GOT3 (cell line): ENCODE data around the gene ENO4.

ENCODE experiments used
- DNase-seq: peaks from one replicate; lab custom pipeline; 2025; ENCODE audit warnings: mixed read lengths; lab: John Stamatoyannopoulos, UW

Gene ENO4

GRCh38 chr10:116849248-116850057 lies at the start of gene ENO4:
ENO4 (plus strand) TSS chr10:116849499; CDS start chr10:116849567, 68 bp downstream.
- peak; percentile 34 for DNase-seq

GRCh38 chr10:116800286-116800929 lies 48.9 kb upstream of the ENO4 start:
- DNase-seq: no peak

DNA sequence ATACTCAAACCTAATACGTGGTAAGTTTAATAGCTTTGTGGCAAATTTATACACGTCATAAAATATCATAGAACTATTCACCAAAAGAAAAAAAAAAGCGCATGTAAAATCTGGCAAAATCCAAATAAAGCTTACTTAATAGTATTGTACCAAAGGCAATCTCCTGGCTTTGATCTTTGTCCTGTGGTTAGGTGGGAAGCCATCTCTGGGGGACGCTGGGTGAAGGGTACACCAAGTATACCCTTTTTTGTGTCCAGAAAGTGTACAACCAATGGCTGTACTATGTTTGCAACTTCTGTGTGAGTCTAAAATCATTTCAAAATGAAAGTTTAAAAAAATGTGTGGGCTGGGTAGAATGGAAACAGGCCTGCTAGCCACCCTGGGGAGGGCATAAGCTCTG lies 47.6 kb upstream of the ENO4 start:
- no peak for DNase-seq

DNA sequence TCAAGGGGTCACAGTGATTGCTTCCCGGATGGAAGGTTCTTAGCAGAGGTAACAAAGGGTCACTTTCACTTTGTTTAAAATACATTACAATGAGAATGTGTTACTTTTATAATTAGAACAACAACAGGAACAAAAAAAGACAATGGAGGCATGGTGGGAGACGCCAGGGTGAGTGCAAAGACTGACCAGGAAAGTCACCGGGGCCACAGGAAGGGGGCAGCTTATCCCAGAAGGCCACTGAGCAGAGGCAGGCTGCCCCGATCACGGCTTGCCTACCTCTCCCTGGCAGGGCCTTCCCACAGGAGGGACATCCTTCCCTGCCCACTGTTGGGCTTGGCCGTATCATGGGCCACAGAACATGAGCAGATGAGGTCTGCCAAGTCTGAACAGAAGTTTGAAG lies 46.8 kb upstream of the ENO4 start:
- no peak for DNase-seq

- no peak for DNase-seq
Observed at GRCh38 chr10:116802876-116803275, 46.4 kb upstream of the ENO4 start.

DNA sequence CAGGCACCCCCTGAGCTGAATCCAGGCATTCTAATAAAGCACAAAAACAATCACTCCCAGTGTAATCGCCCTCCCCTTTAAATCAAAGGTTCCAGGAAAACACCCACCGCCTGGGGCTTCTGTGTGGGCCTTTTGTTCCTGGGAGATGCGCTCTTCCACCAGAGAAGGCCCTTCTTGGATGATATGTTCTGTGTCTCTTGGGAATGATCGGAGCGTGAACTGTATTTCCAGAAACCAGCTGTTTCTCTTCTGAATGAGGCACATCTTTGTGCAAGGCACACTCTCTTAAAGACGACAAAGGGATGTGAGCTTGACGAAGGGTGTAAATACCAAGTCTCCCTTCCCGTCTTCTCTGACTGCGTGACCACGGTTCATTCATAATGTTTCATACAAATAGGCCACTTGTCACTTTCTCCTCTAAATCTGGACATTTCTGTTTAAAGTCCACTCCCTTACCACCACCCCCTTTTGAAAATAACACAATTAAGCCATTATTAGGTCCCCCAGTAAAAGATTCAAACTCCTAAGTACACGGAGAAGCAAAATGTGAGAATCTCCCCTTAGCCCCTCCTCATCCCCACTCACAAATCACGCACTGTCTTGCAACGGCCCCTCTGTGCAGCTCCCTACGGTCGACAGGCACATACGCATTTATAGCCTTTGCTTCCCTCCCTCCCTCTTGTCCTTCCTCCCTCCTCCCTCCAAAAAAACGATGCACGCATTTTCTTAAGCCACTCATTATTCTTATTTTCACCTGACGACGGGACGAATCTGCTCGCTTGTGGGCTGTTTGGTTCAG lies 45.6 kb upstream of the ENO4 start:
- no peak for DNase-seq

DNA sequence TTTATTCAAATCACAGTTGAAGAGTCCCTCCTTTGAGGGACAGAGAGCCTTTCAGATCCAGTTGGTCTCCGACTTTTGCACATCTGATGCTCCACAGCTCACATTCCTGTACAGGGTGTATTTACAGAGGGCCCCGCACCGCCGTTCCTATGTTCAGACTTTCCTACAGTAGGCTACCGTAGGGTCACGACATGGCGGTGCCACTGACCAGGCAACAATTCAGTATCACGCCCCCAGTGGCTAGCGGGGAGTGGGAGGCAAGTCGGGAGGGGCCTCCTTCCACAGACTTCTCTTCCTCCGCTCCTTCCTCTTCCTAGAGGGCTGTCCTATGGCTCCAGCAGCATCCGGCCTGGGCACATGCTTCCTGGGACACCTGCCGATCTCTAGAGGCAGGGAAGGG lies 40.6 kb upstream of the ENO4 start:
- DNase-seq: no peak

DNA sequence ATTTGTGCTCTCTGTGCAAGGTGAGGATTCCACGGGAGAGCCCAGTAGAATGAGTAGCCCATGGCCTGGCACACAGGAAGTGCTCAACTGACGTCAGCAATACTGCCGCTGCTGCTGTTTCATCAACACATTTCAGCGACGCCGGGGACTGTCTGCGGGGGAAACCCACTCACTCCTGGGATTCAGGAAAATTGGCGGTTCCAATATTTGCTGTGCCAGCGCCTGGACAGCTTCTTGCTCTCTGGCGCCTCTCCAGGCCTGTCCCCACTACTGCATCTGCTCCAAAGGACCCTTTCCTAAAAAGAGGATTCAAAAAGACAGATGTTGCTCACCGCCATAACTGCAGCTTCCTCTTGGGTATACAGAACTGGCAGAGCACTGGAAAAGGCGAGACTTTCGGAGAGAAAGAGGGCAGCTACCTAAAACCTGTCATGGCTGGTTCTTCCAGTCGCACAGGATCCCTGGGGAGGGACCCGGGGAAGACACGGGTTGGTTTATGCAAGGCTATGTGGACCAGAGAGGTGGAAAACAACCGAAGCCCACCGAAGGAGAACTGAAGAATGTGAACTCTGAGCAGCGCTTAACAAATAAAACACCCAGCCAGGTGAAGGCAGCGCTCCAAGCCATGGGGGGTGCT lies 39.7 kb upstream of the ENO4 start:
- DNase-seq: no peak

DNA sequence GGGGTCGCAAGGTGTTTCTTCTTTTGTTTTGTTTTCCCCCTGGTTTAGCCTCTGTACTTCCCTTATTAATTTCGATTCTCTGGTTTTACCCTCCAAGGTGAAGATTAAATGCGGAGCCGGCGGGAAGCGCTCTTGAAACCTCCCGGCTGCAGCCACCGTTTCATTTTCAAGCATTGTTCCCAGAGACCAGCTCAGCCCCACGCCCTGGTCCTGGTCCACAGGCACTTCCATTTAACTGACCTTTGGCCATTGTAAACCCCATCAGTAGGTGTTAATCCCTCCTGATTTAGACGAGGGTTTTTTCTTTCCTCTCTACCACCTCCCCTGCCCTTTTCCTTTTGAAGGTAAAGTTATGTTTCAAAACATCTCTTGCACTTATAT lies 39.2 kb upstream of the ENO4 start:
- DNase-seq: no peak

GRCh38 chr10:116810895-116811294 lies 38.4 kb upstream of the ENO4 start:
- no peak for DNase-seq

DNA sequence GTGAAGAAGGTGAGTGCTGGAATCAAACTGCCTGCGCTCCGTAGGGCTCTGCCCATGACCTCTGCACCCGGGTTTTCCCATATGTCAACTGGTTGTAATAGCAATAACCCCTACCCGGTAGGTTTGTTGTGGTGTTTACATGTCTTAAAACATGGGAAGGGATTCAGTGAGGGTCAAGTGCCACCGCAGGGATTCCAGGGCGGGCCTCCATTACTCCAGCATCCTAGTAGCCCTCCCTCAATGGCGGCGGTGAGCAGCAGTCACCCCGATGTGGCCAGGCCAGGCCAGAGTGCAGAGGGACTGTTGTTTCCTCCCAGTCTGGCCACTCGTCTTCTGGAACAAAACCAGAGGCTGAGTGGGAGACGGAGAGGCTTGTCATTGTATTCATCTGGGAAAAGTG lies 37.6 kb upstream of the ENO4 start:
- DNase-seq: no peak

DNA sequence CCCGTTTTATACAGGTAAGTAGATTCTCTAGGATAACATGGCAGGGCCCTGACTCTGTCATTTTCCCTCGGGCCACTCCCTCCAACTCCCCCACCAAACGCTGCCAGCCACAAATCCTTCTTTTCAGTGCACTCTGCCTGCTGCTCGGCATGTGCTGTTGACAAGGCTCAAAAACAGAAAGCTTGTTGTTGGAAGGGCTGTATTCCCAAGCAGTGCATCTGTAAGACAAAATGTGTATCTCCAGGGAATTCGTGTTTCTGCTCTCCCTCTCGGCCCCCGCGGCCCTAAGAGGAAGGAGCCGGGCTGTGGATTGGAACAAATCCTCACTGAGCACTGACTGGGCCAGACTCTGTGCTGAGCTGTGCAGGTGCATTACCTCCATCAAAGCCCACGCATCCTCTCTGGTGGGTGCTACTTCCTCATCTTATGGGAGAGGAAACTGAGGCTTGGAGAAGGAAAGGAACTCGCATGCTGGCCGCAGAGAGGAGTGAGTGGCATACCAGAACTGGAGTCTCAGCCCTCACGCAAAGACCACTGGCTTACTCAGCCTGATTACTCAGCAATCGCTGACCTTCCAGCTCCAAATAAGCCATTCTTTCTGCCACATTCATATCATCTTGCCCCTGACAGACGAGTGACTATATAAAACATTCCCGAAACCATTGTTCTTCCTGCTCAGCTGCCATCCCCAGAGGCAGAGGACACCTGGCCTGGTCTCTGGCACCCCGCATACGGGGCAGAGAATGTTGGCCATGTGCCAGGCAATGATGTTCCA lies 33.5 kb upstream of the ENO4 start:
- DNase-seq: no peak

DNA sequence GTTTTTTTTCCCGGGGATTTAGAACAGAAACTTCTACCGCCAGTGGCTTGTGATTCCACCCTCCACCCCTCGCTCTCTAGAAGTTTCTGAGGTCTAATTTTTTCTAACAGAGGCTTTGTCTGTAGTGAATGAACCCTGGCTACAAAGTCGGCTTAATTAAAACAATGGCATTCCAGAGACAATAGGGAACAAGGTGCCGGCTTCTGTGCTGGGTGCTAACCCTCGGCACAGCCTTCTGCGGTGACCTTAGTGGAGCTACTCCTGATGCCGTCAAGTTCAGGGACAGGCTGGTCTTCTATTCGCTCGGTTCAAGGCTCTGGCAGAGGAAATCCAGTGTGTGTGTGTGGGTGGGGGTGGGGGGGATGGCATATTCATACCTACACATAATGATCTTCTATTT lies 32.1 kb upstream of the ENO4 start:
- DNase-seq: no peak

GRCh38 chr10:116817780-116818343 lies 31.4 kb upstream of the ENO4 start:
- no peak for DNase-seq

DNA sequence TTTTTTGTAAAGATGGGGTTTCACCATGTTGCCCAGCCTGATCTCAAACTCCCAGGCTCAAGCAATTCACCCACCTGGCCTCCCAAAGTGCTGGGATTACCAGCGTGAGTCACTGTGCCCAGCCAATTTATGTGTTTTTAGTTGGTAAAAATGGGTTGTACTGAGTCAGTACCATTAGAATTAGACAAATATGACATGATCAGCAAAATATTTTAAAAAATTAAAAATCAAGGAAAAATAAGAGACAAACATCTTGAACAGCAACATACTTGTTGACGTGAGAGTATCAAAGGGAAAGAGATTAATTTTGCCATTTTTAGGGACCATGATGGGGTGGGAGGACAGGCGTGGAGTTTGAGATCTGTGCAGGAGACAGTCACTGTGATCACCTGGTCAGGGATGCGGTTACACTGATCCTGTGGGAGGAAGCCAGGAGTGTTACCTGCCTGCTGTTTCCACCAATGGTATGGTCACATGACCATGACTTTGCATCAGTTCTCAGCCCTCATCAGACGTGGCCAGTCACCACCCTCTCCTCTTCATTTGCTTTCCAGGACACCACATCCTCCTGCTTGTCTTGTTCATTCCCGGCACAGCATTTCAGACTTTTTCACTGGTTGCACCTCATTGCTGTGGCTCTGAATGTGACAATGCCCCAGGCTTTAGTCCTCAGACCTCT lies 29.2 kb upstream of the ENO4 start:
- no peak for DNase-seq

GRCh38 chr10:116825901-116826300 lies 23.4 kb upstream of the ENO4 start:
- DNase-seq: no peak

GRCh38 chr10:116826803-116827202 lies 22.5 kb upstream of the ENO4 start:
- DNase-seq: no peak

GRCh38 chr10:116827214-116827671 lies 22.1 kb upstream of the ENO4 start:
- DNase-seq: no peak

- DNase-seq: no peak
Observed at GRCh38 chr10:116828116-116828515, 21.2 kb upstream of the ENO4 start.

DNA sequence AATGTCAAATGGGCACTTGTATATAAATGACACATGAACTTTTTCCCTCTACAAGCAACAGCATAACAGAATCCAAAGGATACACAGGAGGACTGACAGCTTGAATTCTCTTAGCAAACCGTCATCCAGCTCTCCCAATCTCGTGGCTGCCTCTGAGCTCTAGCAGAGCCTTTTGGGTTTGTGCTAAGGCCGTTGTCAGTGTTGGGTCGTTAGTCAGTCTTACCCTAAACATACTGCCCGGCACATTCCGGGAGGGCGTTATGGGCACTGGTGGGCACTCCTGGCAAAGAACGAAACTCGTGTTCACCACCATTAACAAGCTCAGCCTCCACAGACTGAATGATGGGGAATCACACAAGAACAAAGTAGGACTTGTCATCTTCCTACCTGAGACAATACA lies 19.6 kb upstream of the ENO4 start:
- DNase-seq: no peak

GRCh38 chr10:116831086-116831485 lies 18.2 kb upstream of the ENO4 start:
- DNase-seq: no peak
